Muscle layer of colon (tissue), 2 donors: ENCODE data around the gene CES1.
"Not testable (repeated sequence)": the region's sequence is repeated elsewhere in the genome, so short reads cannot be mapped to it uniquely, and the experiment has no call there.

ENCODE experiments used
- H3K27ac ChIP-seq: one replicate; pipeline ENCODE4 v1.7.0; 2013; ENCODE audit warnings: low read depth, mild to moderate bottlenecking, low read length, moderate library complexity
- H3K27me3 ChIP-seq, 2 donors: one replicate each; pipeline ENCODE4 v1.7.0; 2013; ENCODE audit warnings: low read length in 2 of 2, mild to moderate bottlenecking in 2 of 2; ENCODE audit not compliant: insufficient read depth in 2 of 2, control insufficient read depth in 1 of 2
- H3K36me3 ChIP-seq: one replicate; pipeline ENCODE4 v1.7.0; 2013; ENCODE audit warnings: mild to moderate bottlenecking, low read length; ENCODE audit not compliant: insufficient read depth
- H3K4me1 ChIP-seq: one replicate; pipeline ENCODE4 v1.7.0; 2013; ENCODE audit warnings: mild to moderate bottlenecking, low read length; ENCODE audit not compliant: insufficient read depth
- H3K4me3 ChIP-seq, 2 donors: one replicate each; pipeline ENCODE4 v1.7.0; 2013; ENCODE audit warnings: low read length in 2 of 2, low read depth in 1 of 2, mild to moderate bottlenecking in 1 of 2, moderate library complexity in 1 of 2
- H3K9ac ChIP-seq: one replicate; pipeline ENCODE4 v1.7.0; 2013; ENCODE audit warnings: low read length
- H3K9me3 ChIP-seq: one replicate; pipeline ENCODE4 v1.7.0; 2013; ENCODE audit warnings: mild to moderate bottlenecking, low read length
- donor health status: abdominal sarcoma.
- donor health status: Adenocarcinoma of cecum.

CES1 gene

DNA sequence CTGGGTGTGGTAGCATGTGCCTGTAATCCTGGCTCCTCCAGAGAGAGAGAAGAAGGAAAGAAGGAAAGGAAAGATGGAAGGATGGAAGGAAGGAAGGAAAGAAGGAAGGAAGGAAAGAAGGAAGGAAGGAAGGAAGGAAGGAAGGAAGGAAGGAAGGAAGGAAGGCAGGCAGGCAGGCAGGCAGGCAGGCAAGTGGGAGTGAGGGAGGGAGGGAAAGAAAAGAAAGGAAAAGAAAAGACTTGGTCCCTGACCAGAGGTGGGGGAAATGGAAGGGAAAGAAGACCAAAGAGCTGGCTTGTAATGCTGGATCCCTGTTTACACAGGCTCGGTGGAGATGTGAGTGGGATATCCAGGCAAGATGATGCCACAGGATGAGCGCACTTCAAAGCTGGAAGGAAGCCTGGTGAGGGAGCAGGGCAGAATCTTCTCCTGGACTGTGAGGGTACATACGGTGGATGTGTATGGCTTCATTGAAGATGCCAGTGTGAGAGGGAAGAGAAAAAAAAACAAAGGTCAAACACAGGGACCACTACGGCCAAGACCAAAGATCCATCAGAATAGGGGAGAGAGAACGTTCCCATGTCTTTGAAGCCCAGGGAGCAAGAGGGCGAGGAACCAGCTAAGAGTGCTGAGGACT is 2.1 kb downstream of the CES1 start:
- no peak overlapping the region for H3K4me3 ChIP-seq
- H3K36me3 ChIP-seq: no peaks in the 10 kb centered on the region
- no peak overlapping the region for H3K9ac ChIP-seq
- peaks cover 3% of the 10 kb centered on the region for H3K4me1 ChIP-seq
- H3K9me3 ChIP-seq: no peaks in the 10 kb centered on the region
- H3K27me3 ChIP-seq: no peaks in the 10 kb centered on the region
- no peak overlapping the region for H3K27ac ChIP-seq

DNA sequence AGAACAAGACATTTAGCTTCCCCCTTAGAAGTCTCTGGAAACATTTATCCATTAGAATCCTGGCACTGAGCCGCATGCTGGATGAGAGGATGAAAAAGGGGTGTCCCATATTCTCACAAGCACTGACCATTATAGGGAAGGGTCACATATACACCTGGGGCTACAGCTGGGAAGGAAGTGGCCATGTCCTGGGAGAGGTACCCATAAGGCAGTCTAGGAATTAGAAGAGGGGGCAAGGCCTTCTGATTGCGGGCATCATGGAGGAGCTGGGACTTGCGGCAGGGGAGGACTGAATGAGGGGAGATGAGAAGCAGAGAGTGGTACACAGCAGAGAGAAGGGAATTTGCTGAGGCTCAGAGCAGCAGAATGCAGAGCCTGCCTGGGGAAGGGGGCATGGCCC is 3.7 kb downstream of the CES1 start:
- H3K9ac ChIP-seq, H3K9me3 ChIP-seq, H3K27me3 ChIP-seq, H3K36me3 ChIP-seq, H3K27ac ChIP-seq, H3K4me3 ChIP-seq, H3K4me1 ChIP-seq: not testable (repeated sequence)

GRCh38 chr16:55828680-55829079 is 4.2 kb downstream of the CES1 start:
- no peak overlapping the region for H3K27ac ChIP-seq
- no peak overlapping the region for H3K4me3 ChIP-seq
- H3K36me3 ChIP-seq: no peaks in the 10 kb centered on the region
- H3K4me1 ChIP-seq: peaks cover 3% of the 10 kb centered on the region
- H3K9me3 ChIP-seq: no peaks in the 10 kb centered on the region
- H3K27me3 ChIP-seq: no peaks in the 10 kb centered on the region
- no peak overlapping the region for H3K9ac ChIP-seq

DNA sequence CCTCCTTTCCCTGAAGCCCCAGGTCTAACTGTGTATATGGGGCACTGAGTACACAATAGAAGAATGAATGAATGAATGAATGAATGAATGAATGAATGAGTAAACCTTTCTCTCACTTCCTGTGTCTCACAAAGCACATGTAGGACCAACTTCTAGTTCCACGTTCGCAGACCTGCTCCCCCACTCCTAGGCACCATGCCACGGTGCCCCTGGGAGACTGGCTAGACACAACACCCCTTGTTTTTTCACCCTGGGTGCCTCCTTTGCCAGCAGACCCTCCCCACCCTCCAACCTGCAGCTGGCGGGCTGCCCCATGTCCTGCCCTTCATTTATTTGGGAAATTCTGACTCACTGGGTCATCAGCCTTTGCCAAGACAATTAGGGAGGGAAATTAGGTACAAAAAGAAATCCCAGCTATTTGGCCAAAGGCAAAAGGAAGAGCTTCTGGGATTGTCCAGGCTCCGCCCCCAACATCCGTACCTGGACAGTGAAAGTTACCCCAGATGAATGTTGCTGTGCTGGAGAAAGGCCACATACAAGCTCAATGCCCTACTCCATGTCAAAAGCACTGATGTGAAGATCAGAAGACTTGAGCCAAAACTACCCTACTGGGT is 7.7 kb downstream of the CES1 start:
- Histone ChIP-seq H3K27ac (no peak overlapping the region), H3K9me3 (no peaks in the 10 kb centered on the region), H3K36me3 (peaks cover 16% of the 10 kb centered on the region), H3K4me3 (no peak overlapping the region), H3K4me1 (peaks cover 3% of the 10 kb centered on the region), H3K27me3 (no peaks in the 10 kb centered on the region), H3K9ac (no peak overlapping the region)

GRCh38 chr16:55824473-55825000 is 8.4 kb downstream of the CES1 start:
- no peaks in the 10 kb centered on the region for H3K9me3 ChIP-seq
- H3K4me3 ChIP-seq: no peak overlapping the region
- no peak overlapping the region for H3K27ac ChIP-seq
- H3K4me1 ChIP-seq: no peaks in the 10 kb centered on the region
- no peak overlapping the region for H3K9ac ChIP-seq
- peaks cover 19% of the 10 kb centered on the region for H3K36me3 ChIP-seq
- H3K27me3 ChIP-seq: no peaks in the 10 kb centered on the region

DNA sequence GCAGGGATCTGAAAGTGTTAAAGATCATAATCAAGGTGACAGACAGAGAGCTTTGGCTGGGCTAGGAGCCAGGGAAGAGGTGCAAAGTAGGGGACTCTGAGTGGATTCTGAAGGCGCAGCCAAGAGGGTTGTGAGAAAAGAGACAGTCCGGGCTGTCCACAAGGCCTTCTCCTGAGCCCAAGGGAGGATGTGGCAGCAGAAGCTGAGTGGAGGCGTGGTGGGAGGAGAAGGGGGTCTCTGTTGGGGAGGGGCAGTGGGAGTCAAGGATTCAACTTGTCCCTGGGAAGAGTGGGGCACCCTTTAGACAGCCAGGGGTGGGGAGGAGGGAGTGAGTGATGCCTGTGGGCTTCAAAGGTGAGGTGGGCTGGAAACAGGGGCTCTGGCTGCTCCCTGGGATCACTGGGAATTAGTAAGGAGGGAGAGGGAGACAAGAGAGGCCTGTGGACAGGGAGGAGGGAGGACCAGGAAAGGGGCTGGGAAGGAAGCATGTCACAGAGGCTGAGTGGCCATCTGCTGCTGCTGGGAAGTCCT is 10.6 kb downstream of the CES1 start:
- no peaks in the 10 kb centered on the region for H3K9me3 ChIP-seq
- no peak overlapping the region for H3K4me3 ChIP-seq
- H3K27me3 ChIP-seq: no peaks in the 10 kb centered on the region
- no peaks in the 10 kb centered on the region for H3K4me1 ChIP-seq
- H3K27ac ChIP-seq: no peak overlapping the region
- no peak overlapping the region for H3K9ac ChIP-seq
- H3K36me3 ChIP-seq: peaks cover 21% of the 10 kb centered on the region

DNA sequence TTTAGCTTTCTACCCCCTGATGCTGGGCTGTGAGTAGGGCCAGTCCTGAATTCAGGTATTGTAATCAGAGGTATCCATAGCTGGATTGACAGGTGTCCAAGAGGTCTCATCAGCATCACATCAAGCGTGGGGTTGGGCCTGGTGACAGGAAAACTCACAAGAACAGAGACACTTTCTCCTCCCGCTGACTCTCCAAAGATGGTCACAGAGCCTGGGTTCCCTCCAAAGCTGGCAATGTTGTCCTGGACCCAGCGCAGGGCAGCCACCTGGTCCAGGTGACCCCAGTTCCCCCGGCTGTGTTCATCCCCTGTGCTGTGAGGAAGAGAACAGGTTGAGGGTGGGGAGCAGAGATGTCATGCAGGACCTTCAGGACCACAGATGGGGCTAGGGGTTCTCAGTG is 11.7 kb downstream of the CES1 start:
- H3K4me1 ChIP-seq: no peaks in the 10 kb centered on the region
- H3K27me3 ChIP-seq: no peaks in the 10 kb centered on the region
- no peak overlapping the region for H3K27ac ChIP-seq
- no peaks in the 10 kb centered on the region for H3K9me3 ChIP-seq
- peaks cover 21% of the 10 kb centered on the region for H3K36me3 ChIP-seq
- H3K4me3 ChIP-seq: no peak overlapping the region
- no peak overlapping the region for H3K9ac ChIP-seq

DNA sequence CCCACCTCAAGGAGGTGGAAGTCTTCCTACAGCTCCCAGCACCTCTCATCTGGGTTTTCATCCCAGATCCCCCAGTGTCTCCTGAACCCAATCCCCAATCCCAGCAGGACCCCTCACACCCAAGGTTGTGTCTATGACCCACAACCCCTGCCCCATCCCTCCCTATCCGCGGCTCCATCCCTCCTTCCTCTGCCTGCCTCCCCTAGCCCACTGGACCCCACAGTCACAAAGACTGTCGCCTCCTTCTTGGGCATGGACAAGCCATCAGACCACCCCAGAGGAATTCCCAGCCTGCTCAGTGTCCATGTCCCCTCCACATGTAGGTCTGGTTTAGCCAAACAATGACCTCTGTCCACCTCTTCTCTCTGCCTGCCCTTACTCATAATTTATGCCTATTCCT is 12.3 kb downstream of the CES1 start:
- Histone ChIP-seq H3K9me3 (no peaks in the 10 kb centered on the region), H3K9ac (no peak overlapping the region), H3K4me1 (no peaks in the 10 kb centered on the region), H3K4me3 (no peak overlapping the region), H3K27ac (no peak overlapping the region), H3K27me3 (no peaks in the 10 kb centered on the region), H3K36me3 (peaks cover 21% of the 10 kb centered on the region)

DNA sequence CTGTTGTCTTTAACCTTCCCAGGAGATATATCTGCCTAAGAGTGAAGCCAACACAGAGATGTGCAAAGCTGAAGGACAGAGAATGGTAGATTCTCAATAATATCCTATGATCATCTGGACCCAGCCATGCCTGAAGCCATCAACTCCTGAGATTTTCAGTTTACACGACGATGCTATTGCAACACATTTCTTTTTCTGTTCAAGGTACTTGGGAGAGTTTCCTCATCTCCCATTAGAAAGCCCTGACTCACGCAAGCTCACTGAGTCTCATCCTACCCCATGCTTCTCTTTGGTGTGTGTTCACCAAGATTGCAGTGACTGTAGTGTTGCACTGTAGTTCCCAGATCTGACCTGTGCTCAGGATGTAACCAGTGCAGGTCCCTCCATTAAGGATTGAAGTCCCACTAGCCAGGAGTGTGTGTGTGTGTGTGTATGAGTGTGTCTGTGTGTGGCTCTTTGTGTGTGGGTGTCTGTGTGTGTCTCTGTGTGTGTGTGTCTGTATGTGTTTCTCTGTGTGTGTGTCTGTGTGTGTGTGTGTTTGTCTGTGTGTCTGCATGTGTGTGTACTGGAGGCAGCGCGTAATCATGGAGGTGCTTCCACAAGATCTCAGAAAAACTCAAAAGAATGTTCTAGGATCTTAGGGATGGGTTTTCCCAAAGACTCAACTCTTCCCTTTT is 15.5 kb downstream of the CES1 start:
- no peak overlapping the region for H3K27ac ChIP-seq
- no peaks in the 10 kb centered on the region for H3K27me3 ChIP-seq
- H3K9ac ChIP-seq: no peak overlapping the region
- peaks cover 18% of the 10 kb centered on the region for H3K36me3 ChIP-seq
- H3K9me3 ChIP-seq: no peaks in the 10 kb centered on the region
- no peak overlapping the region for H3K4me3 ChIP-seq
- H3K4me1 ChIP-seq: no peaks in the 10 kb centered on the region

DNA sequence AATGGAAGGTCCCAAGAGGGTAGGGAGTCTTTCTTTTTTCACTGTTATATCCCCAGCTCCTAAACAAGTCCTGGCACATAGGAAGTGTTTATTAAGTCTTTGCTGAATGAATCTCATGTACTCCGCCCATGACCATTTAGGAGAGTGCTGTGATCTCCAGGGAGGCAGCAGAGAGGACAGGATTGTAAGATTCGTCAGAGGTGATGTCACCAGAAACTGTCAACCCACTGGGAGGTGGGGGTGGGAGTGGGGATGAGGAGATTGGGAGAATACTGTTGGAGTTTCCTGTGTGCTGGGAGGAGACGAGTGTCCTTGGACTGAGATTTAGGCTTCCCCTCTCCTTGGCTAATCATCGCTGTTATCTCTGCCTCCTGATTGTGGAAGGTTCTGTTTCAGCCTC is 16.7 kb downstream of the CES1 start:
- H3K4me1 ChIP-seq, H3K27ac ChIP-seq, H3K9ac ChIP-seq, H3K9me3 ChIP-seq, H3K27me3 ChIP-seq, H3K4me3 ChIP-seq: not testable (repeated sequence)
- H3K36me3 ChIP-seq: peaks cover 12% of the 10 kb centered on the region

DNA sequence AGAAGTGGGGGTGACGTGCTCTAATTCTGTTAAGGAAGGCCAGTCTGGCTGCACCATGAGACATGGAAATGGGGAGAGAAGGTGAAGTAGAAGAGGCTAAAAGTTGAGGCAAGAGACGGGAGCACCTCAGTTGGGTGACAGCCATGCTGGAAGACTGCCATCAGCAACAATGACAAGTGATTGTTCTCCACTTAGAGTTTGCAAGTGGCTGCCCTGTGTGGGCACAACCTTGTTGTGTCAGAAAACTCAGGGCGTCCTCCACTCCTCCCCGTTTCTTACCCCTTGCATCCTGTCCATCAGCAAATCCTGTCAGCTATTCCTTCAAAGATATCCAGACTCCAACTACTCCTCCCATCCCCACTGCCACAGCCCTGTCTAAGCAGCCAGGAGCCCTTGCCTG is 17.6 kb downstream of the CES1 start:
- Histone ChIP-seq H3K27me3 (no peaks in the 10 kb centered on the region), H3K36me3 (peaks cover 5% of the 10 kb centered on the region), H3K27ac (no peak overlapping the region), H3K4me1 (no peaks in the 10 kb centered on the region), H3K9me3 (no peaks in the 10 kb centered on the region), H3K4me3 (no peak overlapping the region), H3K9ac (no peak overlapping the region)
